HG03520 (cell line): Measurements from ENCODE around the gene TFB1M.
A peak's percentile ranks its signal among the peaks of the same experiment; 100 is the strongest.

Source experiments
- ATAC-seq: cut with Tn5 transposase; IDR thresholded peaks from one replicate; pipeline ENCODE4 v1.9.1; 2021; ENCODE audit warnings: mild to moderate bottlenecking, moderate library complexity; ENCODE audit not compliant: unreplicated experiment

The TFB1M gene

DNA sequence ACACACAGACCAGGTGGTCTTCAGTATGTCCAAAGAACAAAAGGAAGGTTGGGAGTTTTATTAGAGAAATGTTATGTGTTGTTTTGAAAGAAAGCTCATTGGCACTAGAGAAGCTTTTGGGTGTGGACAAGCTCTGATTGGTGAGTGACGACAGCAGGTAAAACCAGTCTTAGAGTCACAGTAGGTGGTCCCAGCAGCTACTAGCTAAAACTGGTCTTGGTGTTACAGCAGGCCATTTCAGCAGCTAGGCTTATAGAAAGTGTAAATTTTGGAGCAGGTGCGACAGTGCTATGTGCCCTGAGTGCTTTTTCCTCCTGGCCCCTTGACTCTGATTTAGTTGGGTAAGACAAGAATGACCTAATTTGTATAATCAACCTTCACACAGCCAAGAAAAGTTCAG, 46.9 kb downstream of the TFB1M start:
- ATAC-seq = no peak

DNA sequence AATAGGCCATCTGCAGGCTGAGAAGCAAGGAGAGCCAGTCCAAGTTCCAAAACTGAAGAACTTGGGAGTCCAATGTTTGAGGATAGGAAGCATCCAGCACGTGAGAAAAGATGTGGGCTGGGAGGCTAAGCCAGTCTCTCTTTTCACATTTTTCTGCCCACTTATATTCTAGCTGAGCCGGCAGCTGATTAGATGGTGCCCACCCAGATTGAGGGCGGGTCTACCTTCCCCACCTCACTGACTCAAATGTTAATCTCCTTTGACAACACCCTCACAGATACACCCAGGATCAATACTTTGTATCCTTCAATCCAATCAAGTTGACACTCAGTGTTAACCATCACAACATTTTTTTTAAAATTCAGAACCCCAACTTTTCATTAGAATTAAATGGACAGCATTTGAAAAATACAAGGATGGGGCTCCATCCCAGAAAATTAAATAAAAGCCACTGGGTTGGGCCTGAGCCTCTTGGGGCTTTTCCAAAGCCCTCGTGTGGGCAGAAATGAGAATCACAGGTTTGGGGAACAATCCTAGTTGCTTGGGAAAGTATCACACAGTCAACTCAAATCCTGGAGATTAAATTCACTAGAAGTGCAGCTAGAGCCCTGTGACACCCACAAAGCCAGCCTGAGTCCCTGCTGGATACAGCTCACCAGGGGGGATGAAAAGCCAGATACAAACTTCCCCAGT, 48.3 kb downstream of the TFB1M start:
- ATAC-seq = no peak

DNA sequence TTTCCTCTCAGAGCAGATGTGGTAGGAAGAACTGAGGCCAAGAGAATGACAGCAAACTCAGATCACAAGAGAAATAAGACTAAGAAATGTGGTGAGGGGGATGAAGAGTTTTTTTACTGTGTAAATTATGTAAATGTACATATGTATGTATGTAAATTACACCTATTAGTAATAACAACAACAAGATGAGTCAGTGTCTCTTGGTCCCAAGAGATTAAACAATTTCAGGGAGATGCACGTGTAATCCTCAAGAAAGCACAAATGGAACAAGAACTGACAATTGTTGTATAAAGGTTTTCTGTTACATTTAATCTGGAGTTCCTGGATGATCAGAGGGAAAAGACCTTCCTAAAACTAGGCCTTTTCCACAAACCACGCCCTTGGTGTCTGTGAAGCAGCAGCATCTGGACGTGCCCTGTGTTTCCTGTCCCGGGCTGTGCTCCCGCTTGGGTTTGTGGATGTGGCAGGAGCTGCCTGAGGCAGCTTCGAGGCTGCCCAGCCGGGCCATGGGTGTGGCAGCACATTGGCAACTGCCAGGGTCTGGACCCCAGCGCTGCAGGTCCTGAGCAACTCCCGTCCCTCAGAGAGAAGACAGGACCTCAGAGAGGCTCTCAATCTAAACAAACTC, 49.5 kb downstream of the TFB1M start:
- ATAC-seq = no peak

DNA sequence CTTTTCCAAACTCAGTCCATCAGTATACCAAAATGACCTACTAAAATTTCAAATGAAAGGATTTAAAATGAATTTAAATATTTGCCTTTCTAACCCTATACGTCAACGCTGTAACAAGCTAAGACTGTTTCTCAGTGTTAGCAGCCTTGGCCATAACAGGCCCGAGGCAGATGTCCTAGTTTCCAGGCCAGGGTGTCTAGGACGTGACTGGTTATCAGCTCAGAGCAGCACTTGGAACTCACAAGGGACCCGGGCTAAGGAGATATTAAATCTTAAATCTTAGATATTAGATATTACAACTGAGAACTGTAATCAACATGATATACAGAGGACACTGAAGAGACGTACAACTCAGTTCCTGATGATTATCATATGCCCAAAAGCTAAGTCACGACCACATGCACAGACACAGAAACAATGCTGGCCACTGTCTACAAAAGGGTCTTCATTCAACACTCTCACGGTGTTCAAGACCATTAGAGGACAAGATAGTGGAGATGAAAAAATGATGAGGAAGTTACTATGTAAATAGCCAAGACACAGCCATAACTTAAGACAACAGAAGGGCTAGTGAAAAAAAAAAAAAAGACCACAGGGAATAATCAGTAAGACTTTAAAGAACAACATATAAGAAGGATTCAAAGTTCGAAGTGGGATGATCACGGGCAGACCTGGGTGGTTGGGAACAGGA, 50.8 kb downstream of the TFB1M start, which contains the start of gene CLDN20:
CLDN20 (plus strand) TSS at position 641 of the 691 bp plus-strand sequence. CDS start 11,707 bp downstream, outside the sequence.
- no peak for ATAC-seq

DNA sequence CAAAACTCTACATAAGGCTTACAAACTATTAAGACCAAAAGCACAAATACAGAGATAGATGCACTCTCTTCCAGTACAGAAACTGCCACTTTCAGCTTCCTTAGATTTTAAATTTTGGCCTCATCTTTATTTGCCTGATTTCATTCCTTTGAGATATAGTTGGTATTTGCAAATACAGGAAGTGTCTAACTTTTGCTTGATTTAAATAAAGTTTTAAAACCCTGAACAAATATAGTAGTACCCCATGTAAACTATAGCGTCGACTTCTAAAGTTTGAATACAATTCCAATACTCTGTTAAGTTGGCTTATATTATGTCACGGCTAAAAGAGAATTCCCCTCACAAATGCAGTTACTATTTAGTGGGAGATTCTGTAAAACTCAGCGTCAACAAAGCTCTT, 51.6 kb downstream of the TFB1M start:
- ATAC-seq = no peak

DNA sequence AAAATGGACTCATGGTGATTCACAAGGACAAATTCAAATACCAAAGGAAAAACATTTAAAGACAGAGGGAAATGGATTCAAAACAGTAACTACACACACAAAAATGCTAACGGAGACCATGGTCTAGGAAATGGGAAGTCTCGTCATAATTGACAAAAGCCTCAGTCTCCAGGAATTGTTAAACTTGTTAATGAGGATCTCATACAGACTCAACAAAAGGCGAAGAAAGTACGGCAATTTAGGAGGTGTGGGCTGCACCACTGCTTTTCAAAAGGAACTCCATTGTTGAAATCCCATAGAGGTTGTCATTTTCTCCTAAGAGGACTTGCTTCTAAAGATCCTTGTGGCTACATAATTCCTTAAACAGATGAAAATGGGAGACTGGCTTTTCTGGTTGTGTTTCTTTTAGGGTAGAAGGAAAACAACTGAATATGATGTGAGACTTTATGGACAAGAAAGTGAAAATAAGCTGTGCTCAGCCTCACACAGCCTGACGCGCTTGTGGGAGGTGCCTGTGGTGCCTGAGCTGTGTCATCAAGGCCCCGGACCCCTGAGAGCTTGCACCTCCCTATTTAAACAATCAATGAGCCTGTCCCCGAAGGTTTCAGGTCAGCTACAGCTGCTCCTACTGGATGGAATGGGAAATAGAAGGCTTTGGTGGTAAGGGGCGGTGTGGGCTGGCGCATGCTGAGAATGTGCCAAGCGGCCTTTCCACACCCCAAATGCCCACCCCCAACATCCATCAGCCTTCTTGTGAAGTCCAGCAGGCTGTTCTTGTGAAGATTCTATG, 53.0 kb downstream of the TFB1M start:
- no peak for ATAC-seq

DNA sequence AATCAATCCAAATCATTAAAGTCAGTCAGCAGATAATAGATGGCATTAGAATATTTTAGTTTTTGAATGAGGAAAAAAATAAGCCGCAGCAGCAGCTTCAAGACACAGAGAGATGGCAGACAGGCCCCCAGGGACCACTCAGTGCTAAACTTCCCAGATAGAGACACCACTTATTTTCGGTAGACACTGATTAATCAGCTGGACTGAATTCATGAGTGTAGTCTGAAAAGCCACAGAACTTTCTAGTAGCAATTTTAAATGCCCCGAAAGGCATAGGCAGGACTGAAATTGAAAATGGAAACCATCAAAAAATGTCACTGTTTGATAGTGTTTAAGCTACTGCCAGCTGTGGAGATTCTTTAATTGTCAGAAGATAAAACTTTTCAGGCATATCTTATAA, 53.6 kb downstream of the TFB1M start:
- no peak for ATAC-seq

DNA sequence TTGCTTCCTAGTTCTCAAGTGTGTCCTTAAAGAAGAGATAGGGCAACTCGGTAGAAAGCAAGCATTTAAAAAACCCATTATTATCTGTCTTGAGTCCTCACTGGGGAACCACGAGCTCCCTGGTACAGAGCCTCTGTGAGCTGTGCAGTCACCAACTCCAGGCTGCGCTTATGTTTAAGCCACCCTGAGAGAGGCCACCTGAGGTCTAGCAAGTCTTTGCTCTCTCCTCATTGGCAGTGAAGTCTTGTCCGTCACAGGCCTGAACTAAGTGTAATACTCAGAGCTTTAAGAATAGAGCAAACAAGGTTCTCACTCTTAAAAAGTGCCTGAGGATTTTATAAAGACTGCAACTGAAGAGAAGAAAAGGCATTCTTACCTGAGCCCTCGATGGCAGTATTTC, 54.4 kb downstream of the TFB1M start:
- no peak for ATAC-seq

DNA sequence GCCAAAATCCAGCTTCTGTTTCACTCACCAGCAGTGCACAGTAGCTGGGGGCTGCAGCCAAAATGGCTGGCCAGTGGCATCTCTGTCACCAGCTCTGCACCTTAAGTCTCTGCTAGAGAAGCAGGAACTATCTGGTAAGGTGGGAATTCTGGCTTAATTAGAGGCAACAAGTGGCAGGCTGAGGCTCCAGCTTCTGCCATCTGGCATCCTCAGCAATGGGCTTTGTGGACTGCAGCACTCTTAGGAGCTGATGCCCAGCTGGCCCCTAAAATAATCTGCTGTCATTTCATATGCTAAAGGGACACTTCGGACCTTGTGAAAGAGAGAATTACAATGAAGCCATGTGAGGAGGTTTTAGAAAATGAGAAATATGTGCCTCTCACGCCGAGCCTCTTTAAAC, 55.1 kb downstream of the TFB1M start:
- ATAC-seq = no peak

DNA sequence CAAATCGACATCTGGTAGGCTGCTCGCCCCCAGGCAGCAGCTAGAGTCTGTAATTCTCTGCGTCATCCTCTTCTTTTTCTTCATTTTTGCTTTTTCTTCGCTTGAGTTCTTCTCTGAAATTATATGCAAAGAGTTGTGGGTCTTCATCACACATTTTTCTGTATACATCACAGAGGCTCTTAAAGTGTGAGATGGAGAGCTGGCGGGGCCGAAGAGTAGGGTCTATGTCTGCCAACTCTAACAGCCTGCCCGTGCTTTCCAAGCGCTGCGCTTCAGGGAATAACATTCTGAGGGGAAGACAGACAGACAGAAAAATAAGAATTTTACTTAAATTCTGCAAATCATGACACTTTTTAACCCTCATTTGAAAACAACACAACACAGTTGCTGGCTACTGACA, 56.5 kb downstream of the TFB1M start:
- ATAC-seq = no peak

DNA sequence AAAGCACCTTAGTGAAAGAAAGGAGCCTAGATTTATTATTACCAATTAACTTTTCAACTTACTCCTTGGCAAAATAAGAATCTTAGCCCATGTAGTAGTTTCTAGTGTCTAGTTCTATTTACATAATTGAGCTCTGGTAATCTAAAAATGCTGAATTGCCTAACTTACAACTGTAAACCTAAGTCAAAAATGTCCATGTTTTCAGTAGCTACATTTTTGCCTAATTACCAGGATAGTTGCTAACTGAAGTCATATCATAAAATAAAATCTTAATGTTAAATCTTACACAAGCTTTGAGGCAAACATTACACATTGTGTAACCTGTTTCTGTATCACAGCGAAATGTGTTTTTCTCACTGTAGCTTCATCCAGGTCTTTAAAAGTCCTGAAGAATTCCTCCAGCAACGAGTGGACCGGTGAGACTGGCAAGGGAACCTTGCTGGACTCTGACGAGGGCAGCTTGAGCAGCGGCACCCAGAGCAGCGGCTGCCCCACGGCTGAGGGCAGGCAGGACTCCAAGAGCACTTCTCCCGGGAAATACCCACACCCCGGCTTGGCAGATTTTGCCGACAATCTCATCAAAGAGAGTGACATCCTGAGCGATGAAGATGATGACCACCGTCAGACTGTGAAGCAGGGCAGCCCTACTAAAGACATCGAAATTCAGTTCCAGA, 58.0 kb downstream of the TFB1M start:
- no peak for ATAC-seq

DNA sequence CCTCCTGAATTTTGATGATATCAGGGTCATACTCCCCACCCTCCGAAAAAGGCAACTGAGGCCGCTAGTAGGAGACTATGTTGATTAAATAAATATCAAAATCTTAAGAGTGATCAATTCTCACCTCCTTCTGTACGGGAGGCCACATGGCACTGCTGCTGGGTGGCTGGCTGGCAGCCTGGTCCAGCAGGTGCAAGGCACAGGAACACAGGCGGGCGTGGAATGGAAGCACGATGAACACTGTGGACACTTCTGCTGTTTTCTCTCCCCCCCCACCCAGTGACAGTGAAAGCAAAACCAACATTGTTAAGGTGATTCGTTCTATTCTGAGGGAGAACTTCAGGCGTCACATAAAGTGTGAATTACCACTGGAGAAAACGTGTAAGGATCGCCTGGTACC, 60.1 kb downstream of the TFB1M start:
- ATAC-seq = no peak

DNA sequence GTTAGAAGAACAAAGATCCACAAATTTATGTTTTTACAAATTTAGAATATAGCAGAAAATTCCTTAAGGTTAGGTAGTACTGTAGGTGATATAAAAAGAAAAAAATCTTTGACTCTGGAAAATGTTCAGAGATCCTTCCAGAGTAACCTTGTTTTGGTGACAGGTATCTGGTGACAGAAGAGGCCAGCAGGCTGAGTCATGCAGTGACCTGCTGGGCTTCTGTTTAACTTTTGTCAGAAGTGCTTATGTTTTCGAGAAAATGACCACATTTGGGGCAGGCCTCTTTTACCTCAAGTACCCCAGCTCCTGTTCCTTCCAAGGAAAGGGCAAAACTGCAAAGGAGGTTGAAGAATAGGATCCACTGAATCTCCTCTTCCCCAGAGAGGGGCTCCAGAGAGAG, 60.9 kb downstream of the TFB1M start:
- no peak for ATAC-seq

DNA sequence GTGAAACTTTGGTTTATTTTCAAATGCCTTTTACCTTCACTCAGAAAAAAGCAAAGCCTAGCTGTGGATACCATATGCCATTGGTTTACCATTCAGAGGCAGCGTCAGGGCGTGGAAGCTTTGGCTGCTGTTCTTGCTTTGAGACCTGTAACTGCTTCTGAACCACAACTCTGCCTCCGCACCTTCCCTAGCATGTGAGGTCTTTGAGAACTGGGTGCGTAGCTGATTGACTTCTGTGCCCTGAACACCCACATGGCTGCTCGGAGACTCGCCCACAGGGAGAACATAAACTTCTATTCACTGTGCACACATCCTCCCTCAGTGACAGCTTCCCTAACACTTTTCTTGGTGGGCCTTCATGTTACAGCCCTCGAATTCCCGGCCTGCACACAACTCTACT, 61.7 kb downstream of the TFB1M start:
- ATAC-seq = no peak

DNA sequence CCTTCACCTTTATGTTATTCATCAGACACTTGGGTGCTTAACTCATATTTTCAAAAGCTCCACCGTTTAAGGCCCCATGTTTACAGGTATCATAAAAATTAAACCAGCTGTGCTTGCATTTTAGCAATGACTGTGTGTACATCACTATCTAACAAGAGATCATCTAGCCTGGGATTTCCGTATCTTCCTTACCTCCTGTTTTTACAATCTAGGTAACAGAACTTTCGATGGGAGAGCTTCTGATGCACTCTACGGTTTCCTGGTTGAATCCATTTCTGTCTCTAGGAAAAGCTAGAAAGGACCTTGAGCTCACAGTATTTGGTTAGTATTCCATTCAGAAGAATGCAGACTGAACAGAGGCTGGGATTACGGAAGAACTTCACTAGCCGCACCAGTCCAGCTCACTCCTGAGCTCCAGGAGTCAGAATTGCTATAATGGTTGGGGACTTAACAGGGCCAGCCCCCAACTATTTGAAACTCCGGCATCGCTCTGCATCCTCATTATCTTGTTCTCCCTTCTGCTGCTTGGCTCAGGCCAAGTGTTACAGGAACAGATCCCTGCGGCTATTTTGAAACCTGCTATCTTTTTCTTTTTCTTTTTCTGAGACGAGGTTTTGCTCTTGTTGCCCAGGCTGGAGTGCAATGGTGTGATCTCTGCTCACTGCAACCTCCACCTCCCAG, 63.4 kb downstream of the TFB1M start:
- no peak for ATAC-seq

DNA sequence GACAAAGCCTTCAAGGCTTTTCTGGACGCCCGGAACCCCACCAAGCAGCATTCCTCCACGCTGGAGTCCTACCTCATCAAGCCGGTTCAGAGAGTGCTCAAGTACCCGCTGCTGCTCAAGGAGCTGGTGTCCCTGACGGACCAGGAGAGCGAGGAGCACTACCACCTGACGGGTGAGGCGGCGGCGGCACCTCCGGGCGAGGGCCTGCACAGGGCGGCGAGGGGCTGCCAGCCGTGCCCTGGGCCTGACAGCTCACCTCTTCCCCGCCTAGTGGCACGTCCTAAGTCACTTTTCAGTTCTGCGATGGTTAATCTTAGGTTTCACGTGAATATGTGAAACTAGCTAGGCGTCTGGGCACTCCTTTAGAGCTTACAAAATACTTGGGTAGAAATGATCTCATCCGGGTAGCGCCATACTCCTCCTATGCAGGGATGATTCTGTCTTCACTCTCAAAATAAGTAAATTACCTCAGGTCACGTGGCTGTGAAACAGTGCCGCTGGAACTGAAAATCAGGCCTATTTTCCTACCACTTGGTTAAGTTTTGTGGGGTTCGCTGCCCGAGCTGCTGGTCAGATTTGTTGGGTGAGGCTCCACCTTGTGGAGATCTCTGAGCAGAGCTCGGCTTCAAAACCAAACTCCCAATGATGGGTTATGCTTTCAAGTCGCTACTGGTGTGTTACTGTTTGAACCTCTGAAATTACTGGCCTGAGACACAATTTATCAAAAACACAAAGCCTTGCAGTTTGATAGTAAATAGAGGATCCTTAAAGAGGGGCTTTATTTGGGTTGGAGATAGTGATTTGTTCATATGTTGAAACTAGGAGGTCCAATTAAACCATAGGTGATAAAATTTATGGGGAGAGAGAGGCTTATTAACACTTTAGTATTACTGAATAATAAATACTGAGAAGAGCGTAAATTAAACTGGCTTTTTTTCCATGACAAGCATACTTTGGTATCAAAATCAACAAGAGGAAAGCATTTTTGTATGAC, 66.0 kb downstream of the TFB1M start:
- peak; percentile 79 for ATAC-seq

DNA sequence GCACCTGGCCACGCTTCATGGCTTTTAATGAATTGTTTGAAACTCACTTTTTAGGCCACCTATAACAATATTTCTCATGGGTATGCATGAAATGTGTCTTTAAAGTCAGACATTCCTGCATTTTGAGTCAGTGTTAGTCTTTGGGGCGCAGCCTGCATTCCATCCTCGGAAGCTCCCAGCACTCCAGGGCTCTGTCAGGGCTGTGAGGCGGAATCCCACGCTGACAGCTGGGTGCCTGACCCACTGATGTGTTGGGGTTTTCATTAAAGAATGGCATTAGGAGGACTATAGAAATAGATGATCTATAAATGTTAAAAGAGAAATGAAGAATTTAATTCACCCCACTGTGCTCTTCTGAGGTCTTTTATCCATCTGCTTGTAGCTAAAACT, 66.7 kb downstream of the TFB1M start:
- no peak for ATAC-seq

DNA sequence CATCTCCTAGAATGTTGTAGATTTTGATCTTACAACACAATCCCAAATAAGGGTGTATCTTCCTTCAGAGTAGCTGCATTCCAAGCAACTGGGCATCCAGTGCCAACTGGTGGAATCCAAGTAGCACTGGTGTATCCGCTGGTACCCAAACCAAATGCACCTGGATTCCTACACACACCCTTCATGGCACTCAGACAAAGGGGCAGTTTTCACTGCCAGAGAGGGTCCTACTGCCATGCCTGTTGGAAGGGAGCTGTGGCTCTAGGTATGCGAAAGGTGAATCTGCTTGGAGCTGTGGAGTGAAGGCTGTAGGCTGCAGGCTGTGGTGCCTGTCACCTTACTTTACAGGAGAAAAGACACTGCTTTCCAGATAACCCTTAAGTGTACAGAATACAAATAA, 67.5 kb downstream of the TFB1M start:
- no peak for ATAC-seq

DNA sequence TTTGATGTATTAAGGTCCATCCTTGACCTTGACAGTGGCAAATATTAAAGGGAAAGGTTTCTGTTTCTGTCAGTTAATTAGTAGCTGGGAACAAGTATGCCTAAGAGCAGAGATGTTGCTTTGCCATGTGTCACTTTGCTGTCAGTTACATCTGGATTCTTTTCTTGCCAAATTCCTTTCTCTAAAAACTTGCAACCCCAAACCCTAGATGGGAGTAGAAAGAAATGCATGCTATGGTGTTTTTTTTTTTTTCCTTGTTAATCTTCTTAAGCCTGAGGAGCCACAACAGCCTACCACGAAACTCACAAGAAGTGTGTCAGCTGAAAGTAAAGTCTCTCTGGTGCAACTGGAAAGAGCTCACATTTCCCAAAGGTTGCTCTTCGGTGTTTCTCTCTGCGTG, 68.5 kb downstream of the TFB1M start:
- ATAC-seq = no peak
